Ovary (tissue), 3 donors: ENCODE data around the gene NR0B2.

Experiments
- CTCF ChIP-seq, 3 donors: fragments of 450-650 bp in 2 of 3; fragments of 200-600 bp in 1 of 3; IDR thresholded peaks; one replicate each; pipeline versions ENCODE4 v1.5.1 to v1.8.0; 2016 to 2022; ENCODE audit warnings: antibody characterized with exemption in 3 of 3, mild to moderate bottlenecking in 1 of 3
- EP300 ChIP-seq: sonication (generic); formaldehyde crosslinking; IDR thresholded peaks from one replicate; pipeline ENCODE4 v1.6.1; 2017; ENCODE audit warnings: antibody characterized with exemption
- POLR2A ChIP-seq: fragments of 450-650 bp; IDR thresholded peaks from one replicate; pipeline ENCODE4 v1.6.1; 2017; ENCODE audit warnings: antibody characterized with exemption, mild to moderate bottlenecking, moderate library complexity
- donor health status: DM: no; HTN: no; CAD: no.

- TF ChIP-seq CTCF (IDR thresholded peaks at IDR 0.05): no peak
- TF ChIP-seq POLR2A: no peak
- TF ChIP-seq EP300: no peak
Observed at GRCh38 chr1:26907071-26907917, 6.5 kb downstream of the NR0B2 start.
